ENCODE data around the gene TRHDE.
"Not testable (repeated sequence)": the region's sequence is repeated elsewhere in the genome, so short reads cannot be mapped to it uniquely, and the experiment has no call there.

The TRHDE gene

DNA sequence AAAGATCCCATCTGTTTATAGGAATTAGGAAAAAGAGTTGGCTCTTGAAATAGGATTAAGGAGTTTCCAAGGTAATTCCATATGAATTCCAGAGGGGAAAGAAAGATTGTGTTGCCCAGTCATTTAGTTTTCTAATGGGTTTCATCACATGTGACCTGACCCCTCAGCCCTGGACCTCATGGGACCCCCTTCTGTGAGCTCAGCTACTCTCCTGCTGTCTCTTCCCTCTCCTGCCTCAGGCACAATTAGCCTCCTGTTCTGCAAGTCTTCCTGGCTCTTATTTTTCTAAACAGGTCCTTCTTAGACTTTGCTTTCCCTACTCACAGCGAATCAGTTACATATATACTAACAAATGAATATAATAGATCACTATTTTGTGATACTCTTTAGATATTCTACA lies 237.7 kb downstream of the TRHDE start:
- no peak overlapping the region for H3K4me3 ChIP-seq (ENCODE audit: low read depth, low read length)
- TF ChIP-seq, protein P1, sequence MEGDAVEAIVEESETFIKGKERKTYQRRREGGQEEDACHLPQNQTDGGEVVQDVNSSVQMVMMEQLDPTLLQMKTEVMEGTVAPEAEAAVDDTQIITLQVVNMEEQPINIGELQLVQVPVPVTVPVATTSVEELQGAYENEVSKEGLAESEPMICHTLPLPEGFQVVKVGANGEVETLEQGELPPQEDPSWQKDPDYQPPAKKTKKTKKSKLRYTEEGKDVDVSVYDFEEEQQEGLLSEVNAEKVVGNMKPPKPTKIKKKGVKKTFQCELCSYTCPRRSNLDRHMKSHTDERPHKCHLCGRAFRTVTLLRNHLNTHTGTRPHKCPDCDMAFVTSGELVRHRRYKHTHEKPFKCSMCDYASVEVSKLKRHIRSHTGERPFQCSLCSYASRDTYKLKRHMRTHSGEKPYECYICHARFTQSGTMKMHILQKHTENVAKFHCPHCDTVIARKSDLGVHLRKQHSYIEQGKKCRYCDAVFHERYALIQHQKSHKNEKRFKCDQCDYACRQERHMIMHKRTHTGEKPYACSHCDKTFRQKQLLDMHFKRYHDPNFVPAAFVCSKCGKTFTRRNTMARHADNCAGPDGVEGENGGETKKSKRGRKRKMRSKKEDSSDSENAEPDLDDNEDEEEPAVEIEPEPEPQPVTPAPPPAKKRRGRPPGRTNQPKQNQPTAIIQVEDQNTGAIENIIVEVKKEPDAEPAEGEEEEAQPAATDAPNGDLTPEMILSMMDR (IDR thresholded peaks at IDR 0.05; ENCODE audit: borderline replicate concordance, insufficient read depth, low read depth, low read length), result no peak

DNA sequence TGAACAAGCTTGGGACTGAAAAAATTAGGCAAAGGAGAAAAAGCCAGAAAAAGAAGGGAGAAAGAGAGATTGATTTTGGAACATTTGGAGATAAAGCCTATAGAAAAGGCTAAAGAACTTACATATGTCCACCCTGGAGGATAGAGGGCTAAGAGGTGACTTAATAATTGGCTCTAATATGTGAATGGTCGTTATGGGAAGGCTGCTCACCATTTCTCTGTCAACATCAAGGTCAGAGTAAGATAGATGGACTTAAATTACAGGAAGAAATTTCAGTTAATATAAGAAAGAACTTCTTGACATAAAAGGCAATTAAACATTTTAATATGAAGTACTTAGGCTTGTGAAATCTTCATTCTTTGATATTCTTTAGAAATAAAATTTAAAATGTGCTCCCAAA lies 238.6 kb downstream of the TRHDE start:
- no peak overlapping the region for H3K4me3 ChIP-seq (ENCODE audit: low read depth, low read length)
- TF ChIP-seq, protein P1 (IDR thresholded peaks at IDR 0.05; ENCODE audit: borderline replicate concordance, insufficient read depth, low read depth, low read length), result no peak

DNA sequence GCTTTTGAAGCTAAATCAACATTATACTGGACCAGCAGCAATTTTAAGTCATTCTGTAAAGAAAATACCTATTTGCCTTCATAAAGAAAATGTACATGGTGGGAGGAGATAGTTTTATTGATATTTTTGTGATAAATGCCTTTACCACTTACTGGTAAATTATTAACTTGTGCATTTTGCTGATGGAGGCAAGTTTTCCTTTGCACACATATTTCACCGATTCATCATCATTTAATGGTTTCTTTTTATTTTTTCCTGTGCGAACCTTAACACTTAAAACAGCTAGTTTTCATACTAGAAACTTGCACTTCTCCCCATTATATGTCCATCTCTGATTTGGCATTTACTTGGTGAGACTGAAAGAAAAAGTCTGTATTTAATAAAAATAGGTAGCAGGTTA lies 239.3 kb downstream of the TRHDE start:
- no peak overlapping the region for H3K4me3 ChIP-seq (ENCODE audit: low read depth, low read length)
- TF ChIP-seq, protein P1 (IDR thresholded peaks at IDR 0.05; ENCODE audit: borderline replicate concordance, insufficient read depth, low read depth, low read length), result no peak

DNA sequence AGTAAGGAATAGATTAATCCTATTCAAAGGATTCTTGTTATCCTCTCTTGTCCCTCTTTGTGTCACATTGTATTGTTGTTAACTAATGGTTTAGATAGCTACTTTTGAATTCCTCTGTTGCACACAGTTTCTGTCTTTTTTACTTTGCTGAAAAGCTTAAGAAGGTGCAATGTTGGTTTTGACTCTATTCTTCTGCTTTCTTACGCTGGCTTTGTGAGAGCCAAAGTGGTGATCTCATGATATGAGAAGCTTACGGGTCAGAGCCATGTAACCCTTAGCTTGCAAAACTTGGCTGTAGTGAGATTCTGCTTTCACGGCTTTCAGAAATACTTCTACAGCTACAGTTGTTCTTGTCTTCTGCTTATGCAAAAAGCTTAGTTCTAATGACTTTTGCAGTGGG lies 239.7 kb downstream of the TRHDE start:
- no peak overlapping the region for H3K4me3 ChIP-seq (ENCODE audit: low read depth, low read length)
- TF ChIP-seq, protein P1 (IDR thresholded peaks at IDR 0.05; ENCODE audit: borderline replicate concordance, insufficient read depth, low read depth, low read length), result no peak

DNA sequence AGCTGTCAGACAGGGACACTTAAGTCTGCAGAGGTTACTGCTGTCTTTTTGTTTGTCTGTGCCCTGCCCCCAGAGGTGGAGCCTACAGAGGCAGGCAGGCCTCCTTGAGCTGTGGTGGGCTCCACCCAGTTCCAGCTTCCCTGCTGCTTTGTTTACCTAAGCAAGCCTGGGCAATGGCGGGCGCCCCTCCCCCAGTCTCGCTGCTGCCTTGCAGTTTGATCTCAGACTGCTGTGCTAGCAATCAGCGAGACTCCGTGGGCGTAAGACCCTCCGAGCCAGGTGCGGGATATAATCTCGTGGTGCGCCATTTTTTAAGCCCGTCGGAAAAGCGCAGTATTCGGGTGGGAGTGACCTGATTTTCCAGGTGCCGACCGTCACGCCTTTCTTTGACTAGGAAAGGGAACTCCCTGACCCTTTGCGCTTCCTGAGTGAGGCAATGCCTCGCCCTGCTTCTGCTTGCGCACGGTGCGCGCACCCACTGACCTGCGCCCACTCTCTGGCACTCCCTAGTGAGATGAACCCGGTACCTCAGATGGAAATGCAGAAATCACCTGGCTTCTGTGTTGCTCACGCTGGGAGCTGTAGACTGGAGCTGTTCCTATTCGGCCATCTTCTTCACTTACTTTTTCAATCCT lies 248.0 kb downstream of the TRHDE start:
- H3K4me3 ChIP-seq (ENCODE audit: low read depth, low read length), result not testable (repeated sequence)

DNA sequence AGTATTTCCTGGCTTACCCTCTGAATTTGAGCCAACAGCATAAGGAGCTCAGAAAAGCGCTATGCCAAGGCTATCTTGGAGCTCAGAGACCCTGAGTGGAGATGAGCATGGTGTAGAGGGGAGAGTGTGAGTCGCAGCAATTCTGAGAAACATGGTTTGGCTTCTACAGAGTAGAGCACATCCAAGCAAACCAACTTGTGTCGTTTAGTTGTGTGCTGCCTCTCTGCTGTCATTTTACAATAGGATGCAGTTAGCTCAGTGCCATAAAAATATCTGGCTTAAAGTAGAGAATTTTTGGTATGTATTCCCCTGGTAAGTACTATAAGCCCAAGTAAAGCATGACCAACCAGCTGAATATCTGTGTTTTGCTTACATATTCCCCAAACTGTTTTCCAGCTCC lies 249.2 kb downstream of the TRHDE start:
- TF ChIP-seq, protein P1 (IDR thresholded peaks at IDR 0.05; ENCODE audit: borderline replicate concordance, insufficient read depth, low read depth, low read length), result no peak
- no peak overlapping the region for H3K4me3 ChIP-seq (ENCODE audit: low read depth, low read length)

DNA sequence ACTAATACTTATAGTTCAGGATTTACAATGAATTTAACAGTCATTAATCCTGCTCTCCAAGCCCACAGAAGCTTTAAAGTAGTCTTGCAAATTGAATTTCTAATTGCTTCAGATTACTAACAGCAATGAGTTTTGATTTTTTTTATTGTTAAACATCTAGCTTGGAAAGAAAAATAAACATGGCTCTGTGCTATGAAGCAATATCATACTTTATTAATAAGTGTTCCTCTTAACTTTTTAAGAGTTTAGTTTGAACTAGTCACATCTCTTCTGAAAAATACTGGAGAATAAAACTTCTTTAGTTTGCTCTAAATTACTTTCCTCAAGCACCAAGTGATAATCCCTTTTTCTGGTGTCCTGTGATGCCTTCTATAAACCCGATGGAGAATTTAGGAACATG lies 250.2 kb downstream of the TRHDE start:
- TF ChIP-seq, protein P1 (IDR thresholded peaks at IDR 0.05; ENCODE audit: borderline replicate concordance, insufficient read depth, low read depth, low read length), result no peak
- H3K4me3 ChIP-seq (ENCODE audit: low read depth, low read length), result no peak overlapping the region

DNA sequence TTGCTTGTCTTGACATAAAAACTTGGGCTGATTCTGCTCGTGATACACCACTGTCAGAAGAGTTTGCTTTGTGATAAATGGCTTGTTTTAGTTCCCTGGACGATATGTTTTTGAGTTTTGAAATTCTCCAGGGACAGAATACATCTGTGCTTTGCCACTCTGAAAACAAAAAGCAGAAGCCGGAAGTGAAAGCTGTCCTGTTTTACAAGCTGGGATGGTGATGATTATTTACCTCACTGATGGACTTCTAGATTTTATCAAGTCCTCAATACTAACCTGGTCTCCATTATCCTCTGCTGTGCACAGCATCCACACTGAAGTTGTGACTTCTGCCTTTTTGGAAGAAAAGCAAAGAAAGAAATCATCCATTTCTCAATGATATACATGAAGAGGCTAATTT lies 251.6 kb downstream of the TRHDE start:
- TF ChIP-seq, protein P1 (IDR thresholded peaks at IDR 0.05; ENCODE audit: borderline replicate concordance, insufficient read depth, low read depth, low read length), result no peak
- H3K4me3 ChIP-seq (ENCODE audit: low read depth, low read length), result no peak overlapping the region

All from GM12875 (cell line).